NCI-H2227 (cell line): ENCODE measurements around the gene FHOD3.
"Not testable (repeated sequence)": the region's sequence is repeated elsewhere in the genome, so short reads cannot be mapped to it uniquely, and the experiment has no call there.

Source experiments
- DNase-seq: peaks from one replicate; lab custom pipeline; 2025; ENCODE audit not compliant: unreplicated experiment; lab: John Stamatoyannopoulos, UW

FHOD3 gene

GRCh38 chr18:36812678-36813077, 515.2 kb downstream of the FHOD3 start:
- DNase-seq = no peak

GRCh38 chr18:36813101-36813775, 515.7 kb downstream of the FHOD3 start:
- DNase-seq = no peak

- no peak for DNase-seq
Measured at GRCh38 chr18:36813824-36814223, 516.3 kb downstream of the FHOD3 start.

GRCh38 chr18:36814994-36815393, 517.5 kb downstream of the FHOD3 start:
- DNase-seq = peak; percentile 60

- not testable (repeated sequence) for DNase-seq
Measured at GRCh38 chr18:36816096-36816495, 518.6 kb downstream of the FHOD3 start.

- no peak for DNase-seq
Measured at GRCh38 chr18:36817039-36817438, 519.5 kb downstream of the FHOD3 start.

- DNase-seq = no peak
Measured at GRCh38 chr18:36818652-36819051, 521.1 kb downstream of the FHOD3 start.

GRCh38 chr18:36819621-36820020, 522.1 kb downstream of the FHOD3 start:
- DNase-seq = no peak

GRCh38 chr18:36821681-36822080, 524.2 kb downstream of the FHOD3 start:
- DNase-seq = no peak

- no peak for DNase-seq
Measured at GRCh38 chr18:36825526-36825925, 528.0 kb downstream of the FHOD3 start.

GRCh38 chr18:36826556-36826955, 529.0 kb downstream of the FHOD3 start:
- DNase-seq = no peak

GRCh38 chr18:36828157-36828629, 530.7 kb downstream of the FHOD3 start:
- DNase-seq = peak; percentile 59

- peak; percentile 96 for DNase-seq
Measured at GRCh38 chr18:36828630-36829361, 531.3 kb downstream of the FHOD3 start, which contains the start of the genes KIAA1328 and TPGS2. Gene KIAA1328 (plus strand): TSS chr18:36829127. CDS start chr18:36829139, 12 bp downstream. Gene TPGS2 (minus strand): TSS chr18:36829002. CDS start chr18:36828767, 235 bp downstream.
